Measurements from ENCODE around the gene PPP1R12C.
"Not testable (repeated sequence)": the region's sequence is repeated elsewhere in the genome, so short reads cannot be mapped to it uniquely, and the experiment has no call there.

The PPP1R12C gene

DNA sequence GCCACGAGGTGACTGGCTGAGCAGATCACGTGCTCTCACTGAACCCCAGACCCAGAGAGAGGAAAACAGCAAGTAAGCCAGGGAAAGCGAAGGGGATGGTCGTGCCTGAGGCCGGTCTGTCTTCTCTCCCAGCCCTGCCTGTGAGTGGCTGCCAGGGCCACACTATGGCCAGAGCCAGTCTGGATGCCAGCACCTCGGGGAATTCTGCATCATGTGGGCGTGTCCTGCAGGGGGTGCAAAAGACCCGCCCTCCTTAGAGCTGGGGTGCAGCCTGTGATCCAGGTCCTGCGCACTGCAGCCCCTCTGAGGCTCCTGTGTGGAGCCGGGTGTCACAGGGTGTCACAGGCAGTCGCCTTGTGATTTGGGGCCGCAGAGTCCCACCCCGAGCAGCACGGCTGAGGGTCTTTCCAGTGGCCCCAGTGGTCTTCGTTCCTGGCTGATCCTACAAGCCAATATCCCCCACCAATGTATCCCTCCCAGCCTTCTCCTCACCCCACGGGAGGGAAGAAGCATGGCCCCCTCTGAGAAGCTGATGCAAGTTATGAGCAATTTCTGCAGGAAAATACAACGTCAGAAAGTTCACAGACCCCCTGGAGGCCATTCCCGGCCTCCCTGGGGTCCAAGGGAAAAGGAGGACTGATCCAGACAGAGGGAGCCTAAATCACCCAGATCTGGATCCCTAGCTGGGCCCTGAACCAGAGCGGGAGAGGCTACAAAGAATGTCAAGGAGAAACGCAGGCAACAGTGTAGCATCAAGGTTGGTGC, 7.7 kb downstream of the PPP1R12C start:
- no peak for DNase-seq

DNA sequence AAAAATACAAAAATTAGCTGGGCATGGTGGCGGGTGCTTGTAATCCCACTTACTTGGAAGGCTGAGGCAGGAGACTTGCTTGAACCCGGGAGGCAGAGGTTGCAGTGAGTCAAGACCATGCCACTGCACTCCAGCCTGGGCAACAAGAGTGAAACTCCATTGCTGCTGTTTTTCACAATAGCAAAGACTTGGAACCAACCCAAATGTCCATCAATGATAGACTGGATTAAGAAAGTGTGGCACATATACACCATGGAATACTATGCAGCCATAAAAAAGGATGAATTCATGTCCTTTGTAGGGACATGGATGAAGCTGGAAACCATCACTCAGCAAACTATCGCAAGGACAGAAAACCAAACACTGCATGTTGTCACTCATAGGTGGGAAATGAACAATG, 10.2 kb downstream of the PPP1R12C start:
- DNase-seq = not testable (repeated sequence)

DNA sequence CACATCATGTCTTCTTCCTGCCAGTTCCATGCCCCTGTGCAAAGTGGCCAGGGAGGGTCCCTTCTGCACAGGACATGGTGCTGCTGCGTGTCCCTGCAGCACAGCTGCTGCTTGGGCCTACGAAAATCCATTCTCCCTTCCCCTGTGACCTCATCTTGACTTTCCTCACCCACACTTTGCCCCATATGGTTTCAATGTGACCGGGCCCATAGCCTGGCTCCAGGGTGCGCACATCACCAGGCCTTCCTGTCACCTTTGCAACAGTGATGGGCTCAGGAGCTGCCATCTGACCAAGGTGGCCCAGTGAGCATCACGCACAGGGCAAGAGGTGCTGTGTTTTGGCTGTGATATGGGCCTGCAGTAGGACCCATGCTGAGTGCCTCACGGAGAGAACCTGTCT, 10.8 kb downstream of the PPP1R12C start:
- no peak for DNase-seq

DNA sequence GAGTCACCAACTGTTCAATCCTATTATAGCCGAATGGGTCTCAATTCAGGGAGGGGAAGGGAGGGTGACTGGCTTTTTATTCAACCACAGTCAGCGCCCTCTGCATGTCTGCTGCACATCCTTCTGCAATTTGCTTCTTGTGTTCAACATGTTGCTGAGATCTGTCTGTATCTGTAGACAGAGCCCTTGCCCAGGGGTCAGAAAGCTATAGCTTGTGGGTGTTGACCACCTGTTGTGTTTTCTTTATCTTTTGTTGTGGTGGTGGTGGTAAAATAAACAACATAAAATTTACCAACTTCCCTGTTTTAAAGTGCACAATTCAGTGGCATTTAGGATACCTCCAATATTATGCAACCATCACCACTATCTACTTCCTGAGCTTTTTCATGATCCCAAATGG, 12.2 kb downstream of the PPP1R12C start:
- no peak for DNase-seq

DNA sequence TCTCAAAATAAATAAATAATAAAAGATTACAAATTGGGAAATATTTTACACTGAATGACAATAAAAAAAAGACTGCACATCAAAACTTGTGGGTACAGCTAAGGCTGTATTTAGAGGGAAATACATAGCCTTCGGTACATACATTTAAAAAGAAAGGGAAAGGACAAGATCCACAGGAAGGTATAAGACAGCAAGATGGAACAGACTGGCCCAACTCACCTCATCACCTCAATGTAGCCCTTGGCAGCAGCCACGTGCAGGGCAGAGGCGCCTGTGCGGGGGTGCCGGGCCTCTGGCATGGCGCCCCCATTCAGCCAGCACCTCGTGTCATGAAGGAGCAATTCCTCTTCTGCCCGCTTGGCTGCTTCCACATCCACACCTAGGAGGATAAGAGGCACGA, 14.2 kb downstream of the PPP1R12C start:
- DNase-seq = no peak

DNA sequence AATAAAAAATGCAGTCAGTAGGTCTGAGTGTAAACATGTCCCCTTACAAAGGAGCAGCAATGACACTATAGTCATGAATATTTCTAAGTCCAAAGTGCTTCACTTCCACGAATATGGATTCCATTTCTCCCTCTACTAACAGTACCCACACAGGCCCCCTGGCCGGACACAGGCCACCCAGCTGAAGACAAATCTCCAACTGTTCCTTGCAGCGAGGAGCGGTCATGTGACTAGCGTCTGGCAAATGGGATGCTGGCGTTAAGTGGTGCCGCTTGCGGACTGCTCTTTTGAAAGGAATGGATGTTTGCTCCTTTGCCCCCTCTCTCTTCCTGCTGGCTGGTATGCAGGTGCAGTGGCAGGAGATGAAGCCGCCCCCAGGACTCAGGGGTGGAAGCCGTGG, 16.2 kb downstream of the PPP1R12C start:
- no peak for DNase-seq

DNA sequence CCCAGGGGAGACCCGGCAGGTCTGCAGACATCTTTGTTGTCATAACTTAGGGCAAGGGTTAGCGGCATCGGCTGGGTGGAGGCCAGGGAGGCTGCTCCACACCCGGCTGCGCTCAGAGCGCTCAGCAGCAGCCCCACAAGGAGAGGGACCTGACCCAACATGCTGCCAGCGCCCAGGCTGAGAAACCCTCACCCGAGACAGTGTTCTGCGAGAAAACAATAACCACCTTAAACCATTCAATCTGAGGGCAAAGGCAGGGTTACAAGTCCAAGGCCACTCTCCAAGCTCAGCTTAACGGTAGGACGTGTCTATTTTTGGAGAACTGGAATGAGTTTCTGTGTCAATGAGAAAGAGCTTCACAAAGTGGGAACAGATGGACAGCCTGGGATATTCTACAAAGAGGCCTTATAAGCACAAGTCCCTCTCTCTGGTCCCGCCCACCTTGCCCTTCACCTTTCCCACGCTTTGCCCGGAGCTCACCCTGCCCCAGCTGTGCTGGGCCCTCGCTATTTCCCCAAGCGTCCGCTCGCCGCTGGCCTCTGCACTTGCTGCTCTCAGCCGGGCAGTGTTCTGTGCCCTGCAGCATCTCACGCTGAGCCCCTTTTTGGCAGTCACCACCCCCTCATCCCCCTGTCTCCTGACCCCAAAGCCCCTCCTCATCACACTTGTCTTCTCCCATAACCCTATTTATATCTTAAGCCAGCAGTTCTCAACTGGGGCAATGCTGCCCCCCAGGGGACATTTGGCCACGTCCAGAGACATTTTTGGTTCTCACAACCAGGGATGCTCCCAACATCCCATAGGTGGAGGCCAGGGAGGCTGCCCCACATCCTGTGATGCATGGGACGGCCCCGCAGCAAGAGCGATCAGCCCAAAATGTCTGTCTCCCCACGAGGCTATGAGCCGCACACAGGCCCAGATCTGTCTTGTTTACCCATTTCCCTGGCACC, 17.6 kb downstream of the PPP1R12C start:
- no peak for DNase-seq

DNA sequence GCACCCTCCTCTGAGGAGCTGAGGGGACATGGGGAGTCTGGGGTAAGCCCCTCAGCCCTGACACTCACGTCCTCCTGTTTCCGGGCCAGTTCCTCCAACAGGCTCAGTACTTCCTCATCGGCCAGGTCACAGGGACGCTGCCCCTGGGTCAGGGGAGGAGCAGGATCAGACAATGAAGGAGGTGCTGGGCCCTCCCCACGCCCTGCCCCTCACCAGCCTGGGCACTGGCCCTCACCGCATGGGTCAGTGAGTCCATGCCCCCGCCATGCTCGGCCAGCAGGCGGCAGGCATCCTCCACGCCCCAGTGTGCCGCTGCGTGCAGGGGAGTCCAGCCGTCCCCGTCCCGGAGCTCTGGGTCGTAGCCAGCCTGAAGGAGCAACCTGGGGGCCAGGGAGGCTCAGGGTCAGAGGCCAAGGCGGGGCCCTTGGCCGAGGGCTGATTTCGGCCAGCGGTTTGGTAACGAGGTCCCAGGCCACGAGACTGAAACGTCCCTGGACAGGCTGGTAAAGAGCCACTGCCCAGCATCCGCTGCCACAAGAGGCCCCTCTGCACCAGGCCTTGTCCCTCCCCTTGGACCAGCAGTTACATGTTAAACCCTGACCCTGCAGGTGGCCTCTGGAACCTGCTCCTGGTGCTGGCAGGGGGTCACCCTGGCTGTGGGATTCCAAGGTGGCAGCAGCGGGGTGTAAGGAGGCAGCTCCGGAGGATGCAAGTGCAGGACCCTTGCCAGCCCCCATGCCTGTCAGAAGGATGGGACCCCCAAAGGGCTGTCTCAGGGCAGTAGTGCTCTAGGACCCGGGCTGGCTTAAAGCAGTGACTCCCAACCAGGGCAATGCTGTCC, 18.5 kb downstream of the PPP1R12C start:
- DNase-seq = no peak

DNA sequence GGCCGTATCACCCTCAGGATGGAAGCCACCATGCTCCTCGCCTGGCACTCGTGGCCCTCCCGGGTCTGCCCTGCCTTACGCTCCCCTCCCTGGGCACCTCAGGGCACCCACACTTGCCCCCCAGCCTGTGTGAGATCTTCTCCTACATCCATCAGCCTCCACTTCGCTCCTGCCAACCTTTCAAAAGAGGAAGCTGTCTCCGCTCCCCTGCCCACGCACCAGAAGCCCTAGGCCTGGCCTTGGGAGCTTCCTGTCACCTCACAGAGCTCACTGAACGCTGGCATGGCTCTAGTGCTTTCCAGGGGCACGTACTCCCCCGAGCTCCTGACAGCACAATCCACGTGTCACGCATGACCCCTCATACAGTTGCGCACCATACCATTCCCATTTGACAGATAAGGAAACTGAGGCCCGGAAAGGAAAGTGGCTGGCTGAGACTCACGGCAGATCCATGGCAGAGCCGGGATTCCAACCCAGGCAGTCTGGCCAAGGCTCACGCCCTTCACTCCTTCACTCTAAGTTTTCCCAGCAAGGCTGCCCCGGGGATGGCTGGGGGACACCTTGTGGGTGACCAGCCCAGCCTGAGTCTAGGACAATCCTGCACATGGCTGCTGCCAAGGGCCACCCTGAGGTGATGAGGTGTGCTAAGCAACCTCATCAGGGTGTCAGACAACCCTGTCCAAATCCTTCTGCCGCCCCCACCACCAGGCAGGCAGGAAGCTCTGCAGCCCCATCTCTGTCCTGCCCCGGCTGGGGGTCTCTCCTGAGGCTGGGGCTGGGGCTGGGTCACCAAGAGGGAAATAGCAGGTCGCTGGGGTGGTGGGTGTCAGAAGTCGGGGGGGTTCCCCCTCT, 19.3 kb downstream of the PPP1R12C start:
- no peak for DNase-seq

DNA sequence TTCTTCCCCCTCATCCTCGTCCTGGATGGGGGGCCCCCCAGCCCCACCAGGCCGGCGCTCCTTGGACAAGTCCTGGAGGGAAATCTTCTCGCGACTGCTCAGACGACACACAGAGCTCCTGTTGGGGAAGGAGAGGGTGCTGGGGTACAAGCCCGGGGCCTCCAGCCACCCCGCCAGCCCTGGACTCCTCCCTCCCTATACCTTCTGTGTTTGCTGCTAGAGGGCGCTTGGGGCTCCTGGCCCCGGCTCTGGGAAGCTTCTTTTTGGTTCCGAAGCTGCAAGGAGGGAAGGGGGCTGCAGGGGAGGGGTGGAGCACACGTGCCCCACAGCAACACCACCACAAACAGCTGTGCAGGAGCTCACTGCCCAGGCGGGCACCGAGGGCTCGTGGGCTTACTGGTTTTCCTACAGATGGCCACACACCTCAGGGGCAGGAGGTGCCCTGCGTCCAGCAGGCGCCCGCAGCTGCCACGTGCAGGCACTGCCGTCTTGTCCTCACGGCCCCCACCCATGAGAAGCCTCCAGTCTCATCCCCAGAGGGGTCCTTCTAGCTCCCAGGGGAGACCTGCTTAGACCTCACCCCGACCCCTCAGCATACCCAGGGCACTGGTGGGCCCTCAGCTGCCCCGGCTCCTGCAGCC, 21.3 kb downstream of the PPP1R12C start:
- no peak for DNase-seq

DNA sequence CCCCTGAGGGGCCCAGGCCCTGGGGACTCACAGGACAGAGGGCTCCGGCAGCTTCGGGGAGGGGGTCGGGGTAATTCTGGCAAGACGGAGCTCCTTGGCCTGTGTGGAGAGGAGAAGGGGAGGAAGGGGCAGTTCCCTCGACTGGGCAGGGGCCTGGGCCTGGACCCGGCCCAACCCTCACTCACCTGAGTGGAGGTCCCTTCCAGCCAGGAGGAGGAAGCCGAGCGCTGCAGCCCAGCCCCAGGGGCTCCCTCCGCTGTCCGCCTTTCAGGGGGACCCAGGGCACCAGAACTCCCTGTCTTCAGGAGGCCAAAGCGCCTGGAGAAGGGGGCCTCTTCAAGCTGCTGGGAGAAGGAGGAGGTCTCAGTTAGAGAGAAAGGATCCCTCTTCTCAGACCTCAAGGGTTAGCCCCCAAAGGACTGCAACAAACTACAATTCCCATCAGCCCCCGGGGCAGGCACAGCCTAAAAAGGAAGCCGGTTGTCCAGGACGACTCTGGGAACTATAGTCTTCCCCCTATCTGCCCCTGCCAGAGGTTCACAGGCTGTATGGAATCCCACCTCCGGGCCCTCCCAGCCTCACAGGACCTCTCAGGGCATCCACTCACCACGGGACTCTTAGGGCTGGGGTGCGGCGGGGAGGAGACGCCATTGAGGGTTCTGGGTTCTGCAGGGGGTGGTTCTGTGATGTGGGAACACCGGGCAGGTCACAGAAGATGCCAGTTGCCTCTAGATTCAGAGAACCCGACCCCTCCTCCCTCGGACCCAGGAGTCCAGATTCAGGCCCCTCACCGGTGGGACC, 22.0 kb downstream of the PPP1R12C start:
- no peak for DNase-seq

DNA sequence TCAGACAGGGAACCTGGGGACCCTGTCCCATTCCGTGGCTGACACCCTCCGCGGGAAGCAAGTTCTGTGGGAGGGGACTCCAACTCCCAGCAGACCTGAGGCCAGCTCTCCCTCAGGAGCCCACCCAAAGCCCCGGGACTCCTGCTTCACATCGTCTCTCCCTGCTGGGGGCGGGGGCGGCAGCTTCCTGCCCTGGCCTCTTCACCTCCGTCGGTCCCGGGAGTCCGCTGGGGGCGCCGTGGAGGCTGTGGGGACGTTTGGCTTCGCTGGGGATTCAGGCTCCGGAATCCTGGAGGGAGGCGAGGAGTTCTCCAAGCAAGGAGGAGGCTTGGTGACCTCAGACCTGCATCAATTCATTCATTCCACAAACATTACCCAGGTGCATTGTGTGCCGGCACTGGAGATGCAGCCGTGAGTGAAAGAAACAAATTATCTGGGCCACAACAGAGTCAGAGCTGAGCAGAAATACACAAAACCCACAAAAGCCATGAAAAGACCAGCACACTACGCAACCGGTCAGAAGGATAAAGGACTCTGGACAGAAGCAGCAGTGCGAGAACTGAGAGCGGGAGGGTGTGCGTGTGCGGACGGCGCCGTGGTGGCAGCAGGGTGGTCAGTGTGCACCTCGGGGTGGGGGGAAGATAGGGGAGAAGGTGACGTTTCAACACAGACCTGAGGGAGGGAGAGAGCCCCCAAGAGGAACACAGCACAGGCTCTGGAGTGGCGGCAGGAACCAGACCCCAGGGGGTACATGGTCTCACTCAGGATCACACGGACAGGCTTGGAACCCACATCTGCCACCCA, 22.8 kb downstream of the PPP1R12C start:
- DNase-seq = no peak

DNA sequence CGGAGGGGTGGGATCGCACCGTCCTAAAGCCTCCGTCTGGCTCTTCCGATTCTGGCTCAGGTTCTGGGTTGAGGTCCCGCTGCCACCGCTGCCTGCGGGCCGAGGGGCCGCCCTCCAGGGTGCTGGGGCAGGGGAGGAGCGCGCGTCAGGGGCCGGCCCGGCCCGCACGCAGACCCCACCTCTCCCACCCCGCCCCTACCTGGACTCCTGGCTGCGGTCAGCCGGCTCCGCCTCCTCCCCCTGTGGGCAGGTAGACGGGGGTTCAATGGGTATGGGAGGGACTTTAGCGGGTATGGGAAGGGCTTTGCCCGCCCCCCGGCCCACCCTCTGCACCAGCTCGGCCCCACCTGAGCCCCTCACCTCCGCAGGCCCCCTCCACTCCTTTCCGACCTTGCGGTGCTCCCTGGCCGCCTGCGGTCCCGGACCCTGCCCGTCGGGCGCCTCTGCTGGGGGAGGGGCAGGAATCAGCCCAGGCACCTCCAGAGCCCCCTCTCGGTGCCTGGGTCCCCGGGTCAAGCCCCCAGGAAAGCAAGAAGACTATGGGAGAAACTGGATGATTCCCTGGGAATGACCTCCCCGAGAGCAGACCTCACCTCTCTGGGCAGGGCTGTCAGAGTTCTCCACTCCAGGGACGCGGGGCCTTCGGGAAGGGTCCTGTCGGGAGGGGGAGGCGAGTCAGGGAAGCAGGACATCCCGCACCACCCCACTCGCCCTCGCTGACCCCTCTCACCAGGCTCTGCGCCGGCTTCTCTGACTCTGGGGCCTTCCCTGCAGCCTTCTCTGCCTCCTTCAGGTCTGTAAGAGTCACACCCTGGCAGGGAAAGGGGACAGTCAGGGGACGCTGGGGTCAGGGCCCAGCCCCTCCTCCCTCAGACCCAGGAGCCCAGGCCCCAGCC, 24.8 kb downstream of the PPP1R12C start:
- no peak for DNase-seq

DNA sequence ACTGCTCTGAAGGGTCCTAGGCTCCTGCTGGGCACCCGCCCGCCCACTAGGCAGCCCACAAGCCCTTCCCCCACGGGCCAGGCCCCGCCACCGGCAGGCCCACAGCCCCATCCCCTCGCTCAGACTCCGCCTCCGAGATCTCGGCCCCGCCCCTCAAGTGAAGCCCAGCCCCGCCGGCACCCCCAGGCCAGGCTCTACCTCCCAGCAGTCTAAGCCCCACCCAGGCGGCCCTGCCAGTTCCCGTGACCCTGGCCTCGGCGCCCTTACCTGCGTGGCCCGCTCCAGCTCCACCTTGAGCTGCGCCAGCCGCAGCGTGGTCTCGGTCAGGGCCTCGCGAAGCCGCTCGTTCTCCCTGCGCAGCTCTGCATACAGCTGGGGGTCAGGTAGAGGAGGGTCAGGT, 25.5 kb downstream of the PPP1R12C start:
- DNase-seq = no peak

DNA sequence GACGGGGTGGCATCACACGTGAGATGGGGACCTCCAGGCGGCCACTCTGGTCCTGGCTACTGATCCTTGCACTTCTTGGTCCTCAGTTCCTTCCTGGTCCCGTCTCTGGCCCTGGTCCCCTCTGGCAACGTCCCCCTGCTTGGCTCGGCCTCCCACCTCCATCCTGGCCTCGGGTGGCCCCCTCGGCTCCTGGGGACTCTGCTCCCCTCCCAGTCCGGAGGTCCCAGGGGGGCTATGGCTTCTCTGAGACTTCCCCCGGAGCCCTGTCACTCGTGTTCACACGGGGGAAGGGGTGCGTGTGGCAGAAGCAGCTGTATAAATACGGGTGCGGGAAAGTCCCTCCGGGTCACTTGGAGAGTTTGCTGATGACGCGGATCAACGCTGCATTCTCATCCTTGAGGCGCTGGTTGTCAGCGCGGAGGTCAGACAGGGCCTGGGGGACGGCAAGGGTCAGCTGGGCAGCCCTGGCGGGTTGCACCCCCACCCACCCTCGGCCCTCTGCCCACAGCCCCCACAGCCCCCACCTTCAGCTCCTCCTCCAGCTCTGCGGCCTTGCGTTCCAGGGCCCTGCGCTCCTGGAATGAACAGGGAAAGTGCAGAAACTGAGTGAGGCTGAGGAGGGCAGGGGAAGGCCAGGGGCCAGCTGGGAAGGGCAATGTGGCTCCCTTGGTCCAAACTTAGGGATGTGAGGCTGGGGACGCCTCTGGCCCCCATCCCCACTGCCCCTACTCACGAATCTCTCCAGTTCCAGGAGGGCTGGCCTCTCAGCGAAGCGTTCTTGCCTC, 26.1 kb downstream of the PPP1R12C start:
- DNase-seq = no peak

DNA sequence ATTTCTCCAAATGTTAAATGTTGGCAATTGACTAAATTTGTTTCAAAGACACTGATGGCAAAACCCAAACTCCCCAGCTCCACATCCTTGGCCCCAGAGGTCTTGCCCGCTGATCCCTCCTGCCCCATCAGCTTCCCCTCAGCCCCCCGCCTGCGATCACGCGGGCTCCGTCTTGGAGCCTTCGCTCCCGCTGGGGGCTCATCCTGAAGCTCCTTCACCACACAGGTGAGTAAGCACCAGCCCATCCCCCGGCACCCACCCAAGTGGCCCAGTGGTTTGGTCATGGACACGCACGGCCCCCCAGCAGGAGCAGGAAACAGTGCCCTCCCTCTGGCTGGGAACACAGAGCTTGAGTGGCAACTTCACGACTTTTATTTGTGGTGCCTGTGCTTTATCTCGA, 26.9 kb downstream of the PPP1R12C start:
- no peak for DNase-seq

DNA sequence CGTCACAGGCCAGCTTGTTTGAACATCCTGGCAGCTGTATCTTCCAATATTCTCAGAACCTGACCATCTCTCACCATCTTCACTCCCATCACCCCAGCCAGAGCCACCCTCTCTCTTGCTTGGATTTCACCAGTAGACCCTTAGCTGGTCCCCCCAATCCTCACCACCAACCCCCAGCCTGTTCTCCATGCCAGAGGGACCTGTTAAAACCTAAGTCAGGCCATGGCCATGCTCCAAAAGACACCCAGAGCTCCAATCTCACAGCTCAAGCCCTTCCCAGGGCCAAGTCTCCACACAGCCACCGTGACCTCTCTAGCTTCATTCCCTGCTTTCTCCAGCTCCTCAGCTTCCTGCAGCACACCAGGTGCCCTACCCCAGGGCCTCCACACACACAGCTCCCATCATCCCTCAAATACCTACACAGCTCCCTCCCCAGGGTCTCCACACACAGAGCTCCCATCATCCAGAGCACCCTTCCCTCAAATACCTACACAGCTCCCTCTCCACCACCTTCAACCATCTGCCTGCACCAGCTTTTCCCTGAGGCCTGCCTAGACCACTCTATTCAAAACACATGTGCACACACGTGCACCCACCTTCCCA, 28.0 kb downstream of the PPP1R12C start:
- no peak for DNase-seq

All from CD4-positive, alpha-beta T cell treated with Interleukin-21 for 1 hour (primary cell).